OCI-LY3 (cell line): ENCODE results near the gene NINL.
A peak's percentile ranks its signal among the peaks of the same experiment; 100 is the strongest.

Experiments used
- H2AFZ ChIP-seq: fragments of 200-600, 300-600 bp; shearing (Covaris generic); 2 replicates; pipeline ENCODE4 v1.6.0; 2014; ENCODE audit warnings: antibody characterized with exemption, low read depth, low read length
- H3K27ac ChIP-seq: fragments of 200-600, 300-600 bp; sonication (generic); 2 replicates; pipeline ENCODE4 v1.5.1; 2014; ENCODE audit warnings: mild to moderate bottlenecking, low read length, moderate library complexity, mixed read lengths
- H3K27me3 ChIP-seq: fragments of 200-600, 300-600 bp; sonication (generic); 2 replicates; pipeline ENCODE4 v1.6.1; 2014; ENCODE audit warnings: low read depth, low read length, mixed read lengths
- H3K36me3 ChIP-seq: fragments of 200-600, 300-600 bp; sonication (generic); replicated peaks from 2 replicates; pipeline ENCODE3; 2014; ENCODE audit warnings: low read depth, low read length, mixed read lengths
- H3K4me1 ChIP-seq: fragments of 300-600, 200-600 bp; sonication (generic); 2 replicates; pipeline ENCODE4 v1.6.1; 2014; ENCODE audit warnings: low read length, mixed read lengths
- H3K4me2 ChIP-seq: fragments of 200-600, 300-600 bp; sonication (generic); 2 replicates; pipeline ENCODE4 v1.6.1; 2014; ENCODE audit warnings: low read length, mixed read lengths
- H3K4me3 ChIP-seq: fragments of 300-600, 200-600 bp; sonication (generic); 2 replicates; pipeline ENCODE4 v1.5.1; 2014; ENCODE audit warnings: antibody characterized with exemption, mild to moderate bottlenecking, low read length, moderate library complexity
- H3K79me2 ChIP-seq: fragments of 300-600, 200-600 bp; shearing (Covaris generic); 2 replicates; pipeline ENCODE4 v1.6.1; 2014; ENCODE audit warnings: mild to moderate bottlenecking, low read length, mixed read lengths
- H3K9ac ChIP-seq: fragments of 300-600, 200-600 bp; shearing (Covaris generic); 2 replicates; pipeline ENCODE4 v1.6.0; 2014; ENCODE audit warnings: mild to moderate bottlenecking, low read length, moderate library complexity
- H3K9me3 ChIP-seq: fragments of 200-600, 300-600 bp; shearing (Covaris generic); 2 replicates; pipeline ENCODE4 v1.6.1; 2014; ENCODE audit warnings: low read length, mixed read lengths; ENCODE audit not compliant: insufficient read depth
- H4K20me1 ChIP-seq: fragments of 200-600, 300-600 bp; sonication (generic); 2 replicates; pipeline ENCODE4 v1.6.1; 2016; ENCODE audit warnings: low read length, mixed read lengths; ENCODE audit not compliant: insufficient read depth
- EZH2phosphoT487 ChIP-seq: fragments of 200-600 bp; shearing (Covaris generic); IDR thresholded peaks from 2 replicates; pipeline ENCODE4 v1.6.1; 2018; ENCODE audit warnings: antibody characterized with exemption, mixed run types, low read depth
- TF ChIP-seq, protein P1 (sequence below): fragments of 200-600, 300-600 bp; sonication (generic); IDR thresholded peaks from 2 replicates; pipeline ENCODE4 v1.5.1; 2014; ENCODE audit warnings: antibody characterized with exemption, low read length, low read depth

The NINL gene

DNA sequence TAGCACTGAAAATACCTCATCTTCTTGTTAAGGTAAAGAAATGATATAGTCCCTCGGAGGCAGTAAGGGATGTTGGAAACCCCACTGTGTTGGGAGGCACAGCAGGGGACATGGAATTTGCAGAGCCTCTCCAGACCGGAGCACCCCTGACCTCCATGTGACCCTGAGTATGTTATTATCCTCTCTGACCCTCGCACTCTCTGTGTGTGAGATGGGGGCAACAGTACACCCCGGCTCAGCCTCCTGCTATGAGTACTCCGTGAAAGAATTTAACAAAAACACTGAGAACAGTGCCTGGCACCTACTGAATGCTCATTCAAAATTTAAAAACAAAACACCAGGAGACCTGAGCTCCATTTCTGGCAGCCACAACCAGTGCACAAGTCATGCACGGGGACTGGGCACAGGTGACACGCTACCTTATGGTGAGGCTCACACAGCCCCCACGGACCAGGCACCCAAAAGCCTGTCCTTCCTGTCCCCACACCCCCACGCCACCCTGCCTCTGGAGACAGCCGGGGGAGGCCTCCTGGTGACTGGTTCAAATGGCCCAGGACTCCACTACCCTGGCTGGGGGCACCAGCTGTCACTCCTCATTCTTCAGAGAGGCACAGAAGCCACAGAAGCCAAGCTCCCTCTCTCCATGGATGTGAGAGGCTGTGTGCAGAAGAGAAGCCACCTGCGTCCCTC is 6.1 kb downstream of the NINL start:
- no peaks in the 10 kb centered on the region for H3K36me3 ChIP-seq
- no peaks in the 10 kb centered on the region for H3K9me3 ChIP-seq
- H3K9ac ChIP-seq: no peak overlapping the region
- no peaks in the 10 kb centered on the region for H3K79me2 ChIP-seq
- H3K4me3 ChIP-seq: no peak overlapping the region
- H4K20me1 ChIP-seq: no peaks in the 10 kb centered on the region
- no peak overlapping the region for H2AFZ ChIP-seq
- H3K4me1 ChIP-seq: no peaks in the 10 kb centered on the region
- H3K27me3 ChIP-seq: no peaks in the 10 kb centered on the region
- TF ChIP-seq, protein P1, sequence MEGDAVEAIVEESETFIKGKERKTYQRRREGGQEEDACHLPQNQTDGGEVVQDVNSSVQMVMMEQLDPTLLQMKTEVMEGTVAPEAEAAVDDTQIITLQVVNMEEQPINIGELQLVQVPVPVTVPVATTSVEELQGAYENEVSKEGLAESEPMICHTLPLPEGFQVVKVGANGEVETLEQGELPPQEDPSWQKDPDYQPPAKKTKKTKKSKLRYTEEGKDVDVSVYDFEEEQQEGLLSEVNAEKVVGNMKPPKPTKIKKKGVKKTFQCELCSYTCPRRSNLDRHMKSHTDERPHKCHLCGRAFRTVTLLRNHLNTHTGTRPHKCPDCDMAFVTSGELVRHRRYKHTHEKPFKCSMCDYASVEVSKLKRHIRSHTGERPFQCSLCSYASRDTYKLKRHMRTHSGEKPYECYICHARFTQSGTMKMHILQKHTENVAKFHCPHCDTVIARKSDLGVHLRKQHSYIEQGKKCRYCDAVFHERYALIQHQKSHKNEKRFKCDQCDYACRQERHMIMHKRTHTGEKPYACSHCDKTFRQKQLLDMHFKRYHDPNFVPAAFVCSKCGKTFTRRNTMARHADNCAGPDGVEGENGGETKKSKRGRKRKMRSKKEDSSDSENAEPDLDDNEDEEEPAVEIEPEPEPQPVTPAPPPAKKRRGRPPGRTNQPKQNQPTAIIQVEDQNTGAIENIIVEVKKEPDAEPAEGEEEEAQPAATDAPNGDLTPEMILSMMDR: no peak
- no peak for TF ChIP-seq EZH2phosphoT487
- no peak overlapping the region for H3K4me2 ChIP-seq
- H3K27ac ChIP-seq: no peak overlapping the region

- Histone ChIP-seq H3K27me3 (no peaks in the 10 kb centered on the region), H4K20me1 (no peaks in the 10 kb centered on the region), H3K4me2 (no peak overlapping the region), H3K36me3 (no peaks in the 10 kb centered on the region), H3K79me2 (no peaks in the 10 kb centered on the region), H3K27ac (no peak overlapping the region), H2AFZ (no peak overlapping the region), H3K9ac (no peak overlapping the region), H3K4me3 (no peak overlapping the region), H3K4me1 (no peaks in the 10 kb centered on the region), H3K9me3 (no peaks in the 10 kb centered on the region)
- TF ChIP-seq, protein P1: no peak
- no peak for TF ChIP-seq EZH2phosphoT487
Observed at GRCh38 chr20:25576783-25577530, 8.4 kb downstream of the NINL start.

DNA sequence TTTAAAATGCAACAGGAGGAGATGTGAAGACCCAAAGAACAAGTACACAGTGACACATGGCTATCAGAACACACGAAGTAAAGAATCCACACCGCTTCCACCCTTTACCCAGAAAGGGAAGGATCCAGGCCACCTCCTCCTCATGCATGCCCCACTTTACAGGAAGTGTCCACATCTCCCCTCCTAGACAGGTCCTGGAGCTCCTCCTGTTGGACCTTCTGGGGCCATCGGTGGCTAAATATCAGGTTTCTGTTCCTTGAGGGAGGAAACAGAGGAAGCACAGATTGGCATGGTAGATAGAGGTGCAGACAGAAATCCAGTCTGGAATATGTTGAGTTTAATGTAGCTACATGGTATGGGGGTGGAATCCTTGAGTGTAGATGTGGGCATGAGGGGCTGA is 10.9 kb downstream of the NINL start:
- Histone ChIP-seq H4K20me1 (no peaks in the 10 kb centered on the region), H3K9me3 (no peaks in the 10 kb centered on the region), H3K27me3 (no peaks in the 10 kb centered on the region), H3K9ac (no peak overlapping the region), H3K4me2 (no peak overlapping the region), H3K4me1 (no peaks in the 10 kb centered on the region), H3K79me2 (no peaks in the 10 kb centered on the region), H2AFZ (no peak overlapping the region), H3K36me3 (no peaks in the 10 kb centered on the region), H3K27ac (no peak overlapping the region), H3K4me3 (no peak overlapping the region)
- TF ChIP-seq EZH2phosphoT487: no peak
- TF ChIP-seq, protein P1: 0 out of 2 replicates have a peak, but pooled peaks have one; percentile 7
